RCC 7860 (cell line): ENCODE measurements around the gene FAM90A26.
"Not testable (repeated sequence)": the region's sequence is repeated elsewhere in the genome, so short reads cannot be mapped to it uniquely, and the experiment has no call there.

Experiments used
- DNase-seq: peaks from one replicate; pipeline ENCODE4 v3.0.0-alpha.2; 2015; ENCODE audit warnings: low spot score
- FAIRE-seq: peaks from 2 replicates; lab custom pipeline; 2012; peaks lifted over from hg19 to GRCh38; lab: Jason Lieb, UNC

The FAM90A26 gene

DNA sequence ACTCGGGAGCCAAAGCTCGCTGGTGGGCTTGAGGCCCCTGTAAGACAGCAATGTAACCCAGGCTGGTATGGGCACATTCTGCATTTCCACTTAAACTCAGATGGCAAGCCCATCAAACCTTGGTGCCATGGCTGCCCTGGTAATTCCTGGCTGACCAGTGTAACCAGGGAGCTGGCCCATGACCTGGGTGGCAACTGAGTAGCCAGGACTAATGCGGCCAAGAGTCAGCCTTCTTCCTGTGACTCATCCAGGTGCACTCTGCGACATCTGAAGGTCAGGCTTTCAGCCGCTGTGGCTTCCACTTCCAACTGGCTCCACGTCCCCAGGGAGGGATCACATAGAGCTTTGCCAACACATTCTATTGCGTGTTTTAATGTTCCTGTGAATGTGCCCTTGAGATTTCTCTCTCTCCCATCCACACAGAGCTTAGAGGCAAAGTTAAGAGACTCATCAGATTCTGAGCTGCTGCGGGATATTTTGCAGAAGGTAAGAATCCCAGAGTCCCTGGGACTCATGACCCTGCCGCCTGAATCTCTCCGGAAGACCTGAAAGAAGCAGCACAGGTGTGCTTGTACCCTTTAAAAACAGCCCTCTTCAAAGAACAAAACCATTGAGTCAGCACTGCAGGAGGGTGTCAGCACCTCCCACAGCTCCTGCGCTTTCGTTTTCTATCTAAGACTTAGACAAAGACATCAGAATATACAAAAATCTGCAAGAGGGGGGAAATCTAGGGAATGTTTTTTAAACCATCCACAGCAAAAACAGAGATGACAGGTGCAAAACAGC is 14.9 kb upstream of the FAM90A26 start:
- not testable (repeated sequence) for FAIRE-seq, DNase-seq

DNA sequence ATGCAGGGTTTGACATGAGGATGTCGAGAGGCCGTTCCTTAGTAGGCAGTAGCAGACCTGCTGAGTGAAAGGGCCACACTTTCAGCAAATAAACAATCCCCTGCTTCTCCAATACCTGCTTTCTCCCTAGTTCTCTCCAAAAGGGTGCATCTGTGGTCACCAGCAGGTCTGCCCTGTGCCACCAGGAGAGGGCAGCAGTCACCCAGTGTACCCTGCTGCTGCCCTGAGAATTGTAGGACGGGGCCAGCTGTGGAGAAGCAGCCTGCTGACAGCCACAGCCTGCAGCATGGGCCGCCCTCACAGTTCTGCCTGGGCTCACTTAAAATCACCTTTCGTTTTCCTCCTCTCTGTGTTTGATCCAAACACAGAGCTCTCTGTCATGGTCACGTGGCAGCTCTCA is 11.8 kb upstream of the FAM90A26 start:
- FAIRE-seq = not testable (repeated sequence)

DNA sequence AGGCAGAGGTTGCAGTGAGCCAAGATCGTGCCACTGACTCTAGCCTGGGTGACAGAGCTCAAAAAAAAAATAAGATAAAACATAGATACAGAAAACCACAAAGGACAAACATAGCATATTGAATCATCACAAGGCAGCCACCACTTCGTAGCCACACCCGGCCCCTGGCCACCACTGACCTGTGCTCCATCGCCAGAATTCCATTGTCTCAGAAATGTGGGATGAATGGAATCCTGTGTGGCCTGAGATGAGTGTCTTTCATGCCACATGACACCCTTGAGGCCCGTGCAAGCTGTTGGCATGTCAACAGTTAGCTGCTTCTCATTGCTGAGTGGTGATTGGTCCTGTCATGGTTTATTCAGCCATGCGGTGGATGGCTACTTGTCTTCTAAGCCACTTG is 10.2 kb upstream of the FAM90A26 start:
- not testable (repeated sequence) for DNase-seq, FAIRE-seq

More for the DNA sequence above, 11.8 kb upstream of the FAM90A26 start:
- DNase-seq = not testable (repeated sequence)

DNA sequence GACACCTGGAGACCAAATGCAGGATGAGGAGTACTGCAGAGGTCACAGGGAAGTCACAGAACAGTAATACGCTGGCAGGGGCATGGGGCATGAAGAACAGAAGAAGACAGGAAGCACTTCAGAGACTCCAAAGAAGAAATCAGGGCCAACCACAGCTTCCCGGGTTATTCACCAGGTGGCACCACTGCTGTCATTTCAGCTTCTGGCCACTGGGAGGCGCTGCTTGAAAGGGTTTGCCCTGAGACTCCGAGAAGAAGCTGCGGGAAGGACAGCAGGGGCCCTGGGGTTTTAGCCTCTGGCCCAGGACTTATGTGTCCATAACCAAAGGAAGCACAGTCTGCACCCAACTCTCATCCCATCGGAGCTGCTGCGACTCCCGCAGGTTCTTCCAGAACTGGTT is 4.2 kb upstream of the FAM90A26 start:
- not testable (repeated sequence) for FAIRE-seq, DNase-seq

- not testable (repeated sequence) for DNase-seq, FAIRE-seq
These were observed 40.1 kb downstream of the FAM90A26 start, which contains the start of gene USP17L10 for GRCh38 chr4:9210357-9210756. Gene USP17L10 (plus strand): TSS chr4:9210657. CDS start chr4:9210657, 0 bp downstream.

DNA sequence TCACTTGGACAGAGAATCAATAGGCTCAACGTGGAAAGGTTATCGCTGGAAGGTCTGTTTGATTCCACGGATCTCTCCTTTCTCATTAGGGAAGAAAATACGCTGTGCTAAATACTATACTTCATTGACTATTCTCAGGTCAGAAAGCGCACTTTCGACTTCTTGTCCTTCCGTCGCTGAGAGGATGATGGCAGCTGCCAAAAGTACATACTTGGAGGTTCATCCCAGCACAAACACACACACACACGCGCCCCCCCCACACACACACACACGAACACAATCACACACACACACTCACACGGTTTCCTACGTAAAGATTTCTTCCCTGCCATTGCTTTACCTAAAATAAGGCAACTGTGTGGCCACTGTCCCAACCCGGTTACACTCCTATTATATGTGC is 44.5 kb downstream of the FAM90A26 start:
- FAIRE-seq, DNase-seq: not testable (repeated sequence)

GRCh38 chr4:9215105-9215504 is 44.9 kb downstream of the FAM90A26 start, which contains the start of gene USP17L11:
Gene USP17L11 (plus strand): TSS chr4:9215405. CDS start chr4:9215405, 0 bp downstream.
- DNase-seq, FAIRE-seq: not testable (repeated sequence)

- DNase-seq, FAIRE-seq: not testable (repeated sequence)
These were observed 49.6 kb downstream of the FAM90A26 start, which contains the start of gene USP17L12 for GRCh38 chr4:9219852-9220251. Gene USP17L12 (plus strand): TSS chr4:9220152. CDS start chr4:9220152, 0 bp downstream.

- DNase-seq, FAIRE-seq: not testable (repeated sequence)
These were observed 54.4 kb downstream of the FAM90A26 start, which contains the start of gene USP17L13 for GRCh38 chr4:9224596-9224995. Gene USP17L13 (plus strand): TSS chr4:9224896. CDS start chr4:9224896, 0 bp downstream.
